ENCODE data around the gene CDT1. TPM values are rescaled to one million over a fixed set of nuclear protein-coding genes. Genes with fewer than 3 reads are reported as not detected.

Gene CDT1
- total and polyA plus RNA-seq, 2 donors from 2014 or later: 0.56 to 1.5 TPM

- FAIRE-seq (no peak), DNase-seq (no peak)
- Histone ChIP-seq H3K36me3 (ENCODE audit: control insufficient read depth in 2 of 3, insufficient read depth in 3 of 3, low read length in 3 of 3) (no peaks in the 10 kb centered on the region), H3K9me3 (ENCODE audit: control insufficient read depth in 2 of 3, insufficient read depth in 1 of 3, low read length in 3 of 3) (no peaks in the 10 kb centered on the region), H3K4me3 (ENCODE audit: low read length in 3 of 3) (no peak overlapping the region), H3K9ac (ENCODE audit: low read length in 3 of 3) (no peak overlapping the region), H3K27me3 (ENCODE audit: control insufficient read depth, insufficient read depth, low read length) (no peaks in the 10 kb centered on the region), H3K27ac (ENCODE audit: low read depth in 2 of 2, low read length in 2 of 2) (no peak overlapping the region), H3K4me1 (ENCODE audit: control insufficient read depth in 2 of 3, insufficient read depth in 2 of 3, low read depth in 1 of 3, low read length in 3 of 3) (peaks cover 0 to 9% (median 6%) of the 10 kb centered on the region in 3 donors)
- intact Hi-C loops (cut with DNase I): no loop called here
- no peak for TF ChIP-seq CTCF (IDR thresholded peaks at IDR 0.05; ENCODE audit: borderline replicate concordance, extremely low read depth, insufficient read depth)
Observed at GRCh38 chr16:88815227-88815626, 11.6 kb downstream of the CDT1 start.

- intact Hi-C loops (cut with DNase I): no loop called here
- Histone ChIP-seq H3K4me1 (ENCODE audit: control insufficient read depth in 2 of 3, insufficient read depth in 2 of 3, low read depth in 1 of 3, low read length in 3 of 3) (peaks cover 0 to 2% (median 0%) of the 10 kb centered on the region in 3 donors), H3K9ac (ENCODE audit: low read length in 3 of 3) (no peak overlapping the region), H3K27me3 (ENCODE audit: control insufficient read depth, insufficient read depth, low read length) (no peaks in the 10 kb centered on the region), H3K36me3 (ENCODE audit: control insufficient read depth in 2 of 3, insufficient read depth in 3 of 3, low read length in 3 of 3) (no peaks in the 10 kb centered on the region), H3K27ac (ENCODE audit: low read depth in 2 of 2, low read length in 2 of 2) (no peak overlapping the region), H3K4me3 (ENCODE audit: low read length in 3 of 3) (no peak overlapping the region), H3K9me3 (ENCODE audit: control insufficient read depth in 2 of 3, insufficient read depth in 1 of 3, low read length in 3 of 3) (no peaks in the 10 kb centered on the region)
- TF ChIP-seq CTCF (IDR thresholded peaks at IDR 0.05; ENCODE audit: borderline replicate concordance, extremely low read depth, insufficient read depth): peak; percentile 62
- FAIRE-seq (no peak), DNase-seq (peak in 4 of 5 donors; percentile 68 to 82 (median 71))
Observed at GRCh38 chr16:88815901-88816589, 12.5 kb downstream of the CDT1 start.

GRCh38 chr16:88816736-88817535 lies 13.3 kb downstream of the CDT1 start:
- DNase-seq (no peak), FAIRE-seq (no peak)
- Histone ChIP-seq H3K9me3 (ENCODE audit: control insufficient read depth in 2 of 3, insufficient read depth in 1 of 3, low read length in 3 of 3) (no peaks in the 10 kb centered on the region), H3K9ac (ENCODE audit: low read length in 3 of 3) (no peak overlapping the region), H3K36me3 (ENCODE audit: control insufficient read depth in 2 of 3, insufficient read depth in 3 of 3, low read length in 3 of 3) (no peaks in the 10 kb centered on the region), H3K27me3 (ENCODE audit: control insufficient read depth, insufficient read depth, low read length) (no peaks in the 10 kb centered on the region), H3K4me3 (ENCODE audit: low read length in 3 of 3) (no peak overlapping the region), H3K4me1 (ENCODE audit: control insufficient read depth in 2 of 3, insufficient read depth in 2 of 3, low read depth in 1 of 3, low read length in 3 of 3) (peaks cover 0 to 2% (median 0%) of the 10 kb centered on the region in 3 donors), H3K27ac (ENCODE audit: low read depth in 2 of 2, low read length in 2 of 2) (no peak overlapping the region)
- no peak for TF ChIP-seq CTCF (IDR thresholded peaks at IDR 0.05; ENCODE audit: borderline replicate concordance, extremely low read depth, insufficient read depth)
- intact Hi-C loops (cut with DNase I): no loop called here
